GM18519 (cell line): Measurements from ENCODE around the gene UST.
"Not testable (repeated sequence)": the region's sequence is repeated elsewhere in the genome, so short reads cannot be mapped to it uniquely, and the experiment has no call there.

Source experiments
- ATAC-seq: cut with Tn5 transposase; IDR thresholded peaks from one replicate; pipeline ENCODE4 v1.9.1; 2021; ENCODE audit warnings: mild to moderate bottlenecking, moderate library complexity; ENCODE audit not compliant: unreplicated experiment, low FRiP score

Gene UST

DNA sequence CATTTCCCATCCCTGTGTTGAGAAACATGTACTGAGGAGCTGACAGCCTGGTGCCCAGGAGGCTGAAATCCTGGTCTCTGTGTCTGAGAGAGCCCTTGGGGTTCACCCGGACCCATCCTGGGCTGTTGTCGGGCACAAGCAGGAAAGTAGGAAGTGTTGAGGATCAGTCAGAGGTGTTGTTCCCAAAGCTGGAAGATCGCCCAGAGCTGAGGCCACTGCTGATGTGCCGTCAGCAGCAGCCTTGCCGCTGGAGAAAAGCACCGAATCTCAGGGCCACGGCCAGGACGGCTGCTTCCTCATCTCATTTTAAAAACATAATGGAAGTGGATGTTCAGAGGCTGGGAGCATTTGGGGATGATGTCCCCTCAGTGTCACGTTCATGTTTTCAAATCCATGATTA, 218.5 kb downstream of the UST start:
- no peak for ATAC-seq

DNA sequence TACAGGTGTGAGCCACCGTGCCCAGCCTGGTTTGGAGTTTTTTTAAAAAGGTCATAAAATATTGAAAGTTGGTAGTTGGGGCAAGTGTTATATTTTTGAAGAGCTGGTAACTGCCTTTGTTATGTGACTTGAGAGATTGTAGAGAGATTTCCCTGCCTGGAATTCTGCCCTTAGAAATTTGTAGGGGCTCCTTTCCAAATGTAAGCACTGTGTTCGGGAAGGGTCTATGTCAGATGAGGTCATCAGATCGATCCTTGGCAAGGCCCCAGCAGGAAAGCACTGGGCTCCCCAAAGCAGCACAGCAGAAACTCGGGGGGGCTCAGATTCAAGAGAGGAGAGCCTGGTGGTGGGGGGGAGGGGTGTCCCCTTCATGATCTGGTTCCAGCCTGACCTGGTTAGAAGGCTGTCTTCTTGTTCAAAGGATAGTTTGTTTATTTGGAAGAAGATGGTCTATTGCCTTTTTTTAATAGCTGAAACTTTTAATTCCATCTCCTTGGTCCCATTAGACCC, 220.2 kb downstream of the UST start:
- no peak for ATAC-seq

DNA sequence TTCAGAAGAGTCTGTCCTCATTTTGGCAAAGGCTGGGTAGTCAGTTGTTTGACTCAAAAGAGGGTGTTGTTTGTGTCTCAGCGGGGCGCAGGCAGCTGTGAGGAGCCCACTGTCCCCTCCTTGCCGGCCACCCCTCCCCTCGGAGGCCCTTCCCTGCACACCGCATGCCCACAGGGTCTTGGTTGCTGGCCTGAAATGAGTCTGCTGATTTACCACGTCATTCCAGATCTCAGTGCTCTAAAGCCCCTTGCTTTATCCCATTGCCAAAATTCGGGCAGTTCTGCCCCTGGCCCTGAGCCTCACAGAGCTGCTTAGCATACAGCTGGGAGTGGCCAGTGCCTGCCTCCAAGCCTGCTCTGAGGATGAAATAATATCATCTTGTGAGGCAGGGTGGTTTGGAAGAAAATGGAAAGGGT, 220.7 kb downstream of the UST start:
- ATAC-seq = no peak

DNA sequence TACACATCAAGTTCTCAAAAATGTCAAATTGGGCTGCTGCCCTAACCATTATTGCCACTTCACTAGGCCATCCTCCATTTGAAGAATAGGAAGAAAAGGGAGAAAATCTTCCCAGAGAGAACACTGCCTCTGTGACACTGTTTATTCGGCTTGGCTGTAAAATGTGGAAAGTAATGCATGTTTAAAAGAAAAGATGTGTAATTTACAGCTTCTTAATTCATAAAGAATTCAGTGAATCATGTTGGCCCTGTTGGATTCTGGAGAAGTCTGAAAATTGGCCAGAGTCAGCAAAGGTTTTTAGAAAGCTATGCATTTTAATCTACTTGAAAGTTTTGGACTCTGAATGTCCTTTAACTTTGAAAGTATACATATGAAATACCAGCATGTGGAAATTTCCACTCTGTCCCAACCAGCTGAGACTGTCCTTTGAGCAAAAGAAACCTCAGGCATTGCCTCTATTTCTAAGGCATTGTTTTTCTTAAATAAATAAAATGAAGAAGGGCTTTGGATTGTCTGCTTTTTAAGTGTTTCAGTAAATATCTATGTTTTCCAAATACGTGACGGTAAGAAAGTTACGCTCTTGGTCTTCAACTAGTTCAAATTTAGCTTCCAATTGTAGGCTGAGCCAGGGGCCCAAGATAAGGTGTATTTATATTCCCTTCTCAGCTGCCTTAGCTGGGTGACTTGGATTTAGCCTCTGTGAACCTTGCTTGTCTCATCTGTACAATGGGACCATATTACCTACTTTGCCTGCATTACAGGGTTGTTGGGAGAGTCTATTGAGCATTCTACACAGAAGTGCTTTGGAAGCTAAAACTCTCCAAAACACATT, 222.2 kb downstream of the UST start:
- no peak for ATAC-seq

DNA sequence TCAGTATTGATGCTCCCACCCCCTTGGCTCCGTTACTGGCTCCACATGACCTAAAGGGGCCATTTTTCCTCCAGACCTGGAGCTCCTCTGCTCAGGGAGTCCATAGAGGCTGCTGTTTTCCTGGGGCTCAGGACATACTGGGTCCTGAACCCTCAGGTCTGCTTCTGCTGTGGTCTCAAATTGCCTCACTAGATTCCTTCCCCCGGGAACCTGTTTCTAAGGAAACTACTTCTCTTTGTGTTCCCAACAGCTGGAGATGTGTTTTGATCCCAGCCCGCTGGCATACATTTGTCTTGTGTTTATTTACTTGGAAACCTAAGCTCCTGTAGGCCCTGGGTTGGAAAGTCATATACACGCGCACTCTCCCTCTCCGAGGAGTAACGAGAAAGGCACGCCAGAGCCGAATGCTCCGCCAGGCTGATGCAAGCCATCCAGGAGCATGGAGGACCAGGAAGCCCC, 222.8 kb downstream of the UST start:
- no peak for ATAC-seq

DNA sequence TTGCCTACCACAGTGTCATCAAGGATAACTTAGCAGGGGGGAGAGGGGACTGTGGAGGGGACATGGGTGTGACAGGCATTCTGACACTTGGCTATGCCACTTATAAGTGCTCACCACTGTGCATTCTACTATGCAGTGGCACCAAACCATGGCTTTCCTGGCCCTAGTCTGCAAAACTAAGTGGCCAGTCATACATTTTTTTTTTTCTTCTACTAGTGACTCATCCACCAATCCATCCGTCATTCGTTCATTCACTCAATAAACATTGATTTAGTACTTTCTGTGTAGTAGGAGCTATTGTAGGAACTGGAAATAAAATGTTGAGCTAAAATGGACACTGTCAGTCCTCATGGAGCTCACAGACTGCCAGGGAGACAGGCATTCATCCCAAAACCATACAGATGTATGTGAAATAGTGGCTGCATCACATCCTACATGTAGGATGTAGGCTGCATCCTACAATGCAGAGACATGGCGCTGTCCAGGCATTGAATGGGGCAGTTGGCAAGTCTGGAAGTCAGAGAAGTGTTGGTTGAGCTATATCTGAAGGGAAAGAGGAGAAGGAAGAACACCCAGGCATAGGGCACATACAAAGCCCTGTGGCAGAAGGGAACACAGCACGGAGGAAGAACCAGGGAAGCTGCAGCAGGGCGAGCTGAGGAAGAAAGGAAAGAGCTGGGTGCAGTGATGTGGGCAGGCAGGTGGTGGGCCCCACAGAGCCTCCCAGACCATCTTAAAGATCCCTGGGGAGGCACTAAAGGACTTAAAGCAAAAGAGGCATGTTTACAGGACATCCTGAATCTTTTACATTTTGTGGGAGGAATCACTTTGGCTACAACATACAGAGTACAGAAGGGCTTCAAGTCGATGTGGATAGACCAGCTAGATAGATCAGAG, 224.4 kb downstream of the UST start:
- ATAC-seq = no peak

DNA sequence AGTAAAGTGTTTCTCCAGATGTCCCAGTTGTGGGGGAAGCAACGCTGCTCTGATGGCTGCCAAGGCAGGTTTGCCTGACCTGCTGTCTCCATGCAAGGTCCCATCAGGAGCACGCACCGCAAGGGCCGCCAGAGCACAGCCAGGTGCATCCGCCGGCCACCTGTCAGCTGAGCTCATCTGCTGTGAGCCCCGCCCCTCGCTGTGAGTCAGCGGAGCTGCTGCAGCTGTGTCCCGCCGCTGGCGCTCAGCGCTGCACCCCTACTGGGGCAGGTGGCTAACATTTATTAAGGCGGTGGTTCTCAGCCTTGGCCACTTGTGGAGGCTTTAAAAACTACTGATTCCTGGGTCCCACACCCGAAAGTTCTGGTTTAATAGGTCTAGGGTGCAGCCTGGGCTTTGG, 225.7 kb downstream of the UST start:
- peak; percentile 84 for ATAC-seq

DNA sequence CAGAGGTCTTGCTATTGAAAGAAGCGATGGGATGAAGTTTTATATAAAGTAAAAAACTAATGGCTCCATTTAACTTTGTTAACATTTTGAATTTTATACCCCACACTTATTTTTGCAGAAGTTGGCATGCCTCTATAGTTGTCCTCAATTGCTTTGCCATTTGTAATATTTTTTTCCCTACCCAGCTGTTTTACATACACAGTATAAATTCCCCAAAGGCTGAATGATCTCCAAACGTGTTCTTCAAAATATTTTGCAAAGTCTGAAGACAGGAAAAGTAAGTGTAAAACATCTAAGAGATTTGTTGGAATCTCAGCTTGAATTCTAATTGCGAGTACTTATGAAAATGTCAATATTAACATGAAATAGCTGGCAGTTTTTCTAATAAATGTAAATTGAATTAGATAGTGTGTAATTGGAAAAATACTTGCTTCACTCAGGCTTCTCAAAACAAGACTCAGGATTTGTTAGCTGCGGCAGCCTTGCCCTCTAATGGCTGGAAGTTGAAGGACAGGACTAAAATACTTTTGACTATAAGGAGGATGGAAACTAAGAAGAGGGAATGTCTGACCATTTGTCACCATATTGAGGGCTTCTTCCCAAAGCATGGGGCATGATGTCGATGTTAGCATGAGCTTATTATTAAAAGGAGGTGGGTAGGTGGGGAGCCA, 226.8 kb downstream of the UST start:
- ATAC-seq = no peak

DNA sequence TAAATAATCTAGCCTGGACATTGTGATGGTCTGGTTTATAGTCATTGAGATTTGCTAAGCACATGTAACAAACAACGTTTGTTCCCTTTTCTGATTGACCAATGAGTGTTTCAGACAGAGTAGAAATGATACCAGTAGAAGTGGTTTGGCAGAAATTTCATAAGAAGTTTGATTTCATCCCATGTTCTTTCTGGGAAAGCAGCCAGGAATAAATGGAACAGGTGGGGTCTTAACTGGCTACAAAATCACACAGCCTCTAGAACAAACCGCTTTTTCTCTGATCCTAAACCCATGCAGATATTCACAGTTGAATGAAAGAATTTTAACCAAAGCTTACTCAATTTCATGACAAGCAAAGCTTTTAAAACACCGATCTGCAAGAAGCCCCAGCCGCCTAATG, 227.5 kb downstream of the UST start:
- ATAC-seq = no peak

DNA sequence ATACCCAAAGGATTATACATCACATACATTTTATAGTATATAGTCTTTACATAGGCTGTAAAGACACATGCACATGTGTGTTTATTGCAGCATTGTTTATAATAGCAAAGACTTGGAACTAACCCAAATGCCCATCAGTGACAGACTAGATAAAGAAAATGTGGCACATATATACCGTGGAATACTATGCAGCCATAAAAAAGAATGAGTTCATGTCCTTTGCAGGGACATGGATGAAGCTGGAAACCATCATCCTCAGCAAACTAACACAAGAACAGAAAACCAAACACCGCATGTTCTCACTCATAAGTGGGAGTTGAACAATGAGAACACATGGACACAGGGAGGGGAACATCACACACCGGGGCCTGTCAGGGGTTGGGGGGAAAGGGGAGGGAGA, 231.5 kb downstream of the UST start:
- ATAC-seq = not testable (repeated sequence)

DNA sequence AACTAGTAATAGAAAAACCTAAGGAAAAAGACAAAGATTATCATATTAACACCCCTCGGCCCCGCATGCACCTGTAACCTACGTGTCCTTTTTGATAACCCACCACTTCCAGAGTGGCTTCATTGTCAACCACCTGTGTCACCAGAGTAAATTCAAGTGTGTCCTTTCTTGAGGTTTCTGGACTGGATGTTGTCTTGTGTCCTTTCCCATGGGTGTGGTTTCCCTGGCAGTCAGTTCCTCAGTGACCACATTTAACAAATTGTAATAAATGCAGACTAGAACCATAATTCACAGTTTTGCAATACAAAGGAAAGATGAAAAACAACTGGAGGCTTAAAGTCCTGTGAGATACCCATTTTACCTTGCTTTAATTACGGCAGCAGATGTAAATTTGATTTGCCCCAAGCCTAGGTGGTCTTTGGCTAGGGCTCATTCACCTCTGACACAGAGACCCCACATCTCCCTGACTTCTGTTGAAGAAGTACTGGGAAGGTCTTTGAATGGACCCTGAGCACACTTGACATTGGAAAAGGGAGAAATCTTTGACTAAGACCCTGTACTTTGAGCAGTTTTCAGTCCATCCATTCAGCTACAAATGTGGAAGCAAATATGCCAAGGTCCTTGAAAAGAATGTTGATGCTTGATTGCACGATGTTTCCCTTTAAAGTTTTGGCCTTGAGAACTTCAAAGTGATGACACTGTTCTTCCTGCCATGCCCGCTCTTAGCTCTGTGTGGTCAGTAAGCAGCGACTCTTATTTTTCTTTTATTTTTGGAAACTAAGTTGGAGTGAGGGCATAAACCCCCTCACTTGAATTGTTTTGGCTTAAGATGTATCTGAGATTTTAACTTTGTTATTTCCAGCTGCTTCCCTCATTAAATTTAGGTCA, 232.4 kb downstream of the UST start:
- no peak for ATAC-seq

DNA sequence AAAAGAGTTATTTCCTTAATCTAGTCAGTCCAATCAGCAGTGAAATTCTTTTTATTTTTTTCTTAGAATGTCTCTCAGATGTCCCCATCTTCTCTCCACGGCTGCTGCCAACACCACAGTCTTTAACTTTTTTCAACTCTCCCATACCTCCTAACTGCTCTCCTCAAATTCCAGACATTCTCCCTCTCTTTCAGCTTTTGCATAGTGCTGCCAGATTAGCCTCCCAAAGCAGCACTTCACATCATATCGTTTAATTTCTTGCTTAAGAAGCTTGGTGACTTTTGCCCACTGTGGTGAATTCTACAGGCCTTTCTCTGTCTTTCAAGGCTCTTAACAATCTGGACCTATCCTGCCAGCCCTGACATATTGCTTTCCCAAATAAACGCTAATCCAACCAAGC, 233.4 kb downstream of the UST start:
- no peak for ATAC-seq

DNA sequence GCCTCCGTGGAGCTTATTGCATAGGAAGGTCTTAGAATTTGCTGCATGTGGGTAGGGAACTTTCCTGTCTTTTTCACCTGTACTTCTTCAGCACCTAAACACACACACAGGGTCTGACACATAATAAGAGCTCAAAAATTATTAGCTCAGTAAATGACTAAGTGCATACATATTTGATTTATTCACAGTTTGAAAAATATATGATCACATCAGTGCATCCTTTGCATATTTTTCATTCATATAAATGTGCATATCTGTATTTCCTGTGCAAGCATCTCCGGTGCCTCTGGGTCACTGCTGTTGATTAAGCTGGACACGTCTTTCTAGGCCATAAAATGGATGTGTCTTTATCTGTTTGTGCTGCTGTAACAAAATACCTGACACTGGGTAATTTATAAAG, 234.7 kb downstream of the UST start:
- ATAC-seq = no peak

DNA sequence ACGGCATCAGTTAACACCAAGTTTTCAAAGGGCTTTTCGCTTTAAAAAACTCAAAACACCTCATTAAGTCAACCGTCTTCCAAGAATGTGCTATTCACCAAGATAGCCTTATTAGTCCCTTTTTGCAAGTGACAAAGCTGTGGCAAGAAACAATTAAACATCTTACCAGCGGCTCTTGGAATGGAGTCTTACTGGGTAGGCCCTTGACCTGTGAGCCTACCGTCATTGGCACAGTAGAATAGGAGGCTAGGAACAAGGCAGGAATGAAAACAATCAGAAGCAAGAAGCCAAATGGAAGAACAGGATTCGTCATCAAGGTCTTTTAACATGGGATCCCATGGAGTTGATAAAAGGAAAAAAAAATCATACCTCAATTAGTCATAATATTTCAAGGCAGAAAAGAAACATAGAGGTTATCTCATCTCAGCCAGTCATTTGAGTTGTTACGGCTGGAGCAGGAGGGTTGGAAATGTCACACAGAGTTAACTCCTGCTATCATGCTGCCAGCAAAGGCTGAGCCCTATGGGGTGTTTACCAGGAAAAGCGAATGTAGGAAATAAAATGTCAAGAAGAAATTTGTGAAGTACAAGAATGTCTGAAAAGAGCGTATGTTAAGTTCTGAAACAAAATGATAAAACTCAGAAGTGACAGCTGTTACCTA, 236.4 kb downstream of the UST start:
- ATAC-seq = no peak

DNA sequence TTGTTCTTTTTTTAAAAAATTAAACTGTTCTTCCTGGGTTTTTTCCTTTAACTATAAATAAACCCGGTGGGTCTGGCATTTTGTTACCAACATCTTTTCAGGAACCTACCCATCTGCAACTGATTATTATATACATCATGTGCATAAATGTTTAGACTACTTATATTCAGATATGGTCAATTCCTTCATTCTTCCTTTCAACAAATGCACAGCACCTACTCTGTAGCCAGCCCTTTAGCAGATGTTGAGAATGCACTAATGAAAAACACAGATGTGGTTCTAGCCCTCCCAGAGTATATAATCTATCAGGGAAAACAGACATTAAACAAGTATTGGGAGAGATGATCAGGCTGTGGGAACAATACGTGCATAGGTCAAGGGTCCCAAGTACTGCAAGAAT, 237.1 kb downstream of the UST start:
- no peak for ATAC-seq

DNA sequence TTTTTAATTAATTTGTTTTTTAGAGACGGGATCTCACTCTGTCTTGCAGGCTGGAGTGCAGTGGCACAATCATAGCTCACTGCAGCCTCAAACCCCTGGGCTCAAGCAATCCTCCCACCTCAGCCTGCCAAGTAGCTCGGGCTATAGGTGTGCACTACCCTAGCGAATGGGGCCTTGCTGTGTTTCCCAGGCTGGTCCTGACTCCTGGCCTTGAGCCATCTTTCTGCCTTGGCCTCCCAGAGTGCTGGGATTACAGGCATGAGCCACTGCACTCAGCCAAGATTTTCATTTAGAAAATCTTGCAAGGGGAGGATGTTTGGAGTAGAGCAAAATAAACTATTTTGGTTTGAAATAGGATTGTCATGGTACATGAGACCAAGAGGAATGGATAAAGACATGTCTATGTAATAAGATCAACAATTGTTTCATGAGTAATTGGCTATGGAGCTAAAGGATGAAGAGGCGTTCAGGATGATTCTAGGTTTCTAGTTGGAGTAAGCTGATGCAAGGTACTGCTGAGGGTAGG, 237.8 kb downstream of the UST start:
- no peak for ATAC-seq

DNA sequence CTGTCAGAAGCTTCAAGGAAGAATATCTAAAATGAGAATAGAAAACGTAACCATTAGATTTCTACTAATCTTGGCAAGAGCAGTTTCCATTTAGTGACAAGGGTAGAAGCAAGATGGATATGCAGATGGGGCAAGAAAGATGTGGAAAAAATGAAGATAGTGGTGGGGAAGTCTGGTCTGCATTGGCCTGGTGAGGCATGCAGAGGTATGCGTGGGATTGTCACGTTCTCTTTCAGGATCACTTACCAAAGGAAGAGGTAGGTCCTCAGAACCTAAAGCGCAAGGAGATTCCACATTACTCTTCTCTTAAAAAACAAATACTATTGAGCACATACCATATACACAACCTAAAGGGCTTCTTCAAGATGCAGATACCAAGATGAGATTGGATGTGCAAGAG, 238.7 kb downstream of the UST start:
- ATAC-seq = no peak

DNA sequence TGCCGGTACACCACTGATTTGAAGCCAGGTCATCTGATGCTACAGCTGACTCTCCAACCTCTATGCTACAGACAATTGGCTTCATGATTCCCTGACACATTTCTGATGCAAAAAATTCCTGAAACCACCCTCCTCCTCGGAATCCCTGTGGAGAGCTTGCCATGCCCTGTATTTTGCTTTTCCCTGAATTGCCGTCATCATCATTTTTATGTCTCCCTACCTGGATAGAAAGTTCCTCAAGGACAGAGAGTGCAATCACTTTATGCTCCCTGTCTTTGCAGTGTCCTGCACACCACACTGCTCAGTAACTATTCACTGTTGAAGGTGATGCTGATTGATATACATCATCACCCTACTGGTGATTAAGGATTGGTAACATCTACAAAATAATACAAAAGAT, 239.8 kb downstream of the UST start:
- no peak for ATAC-seq

DNA sequence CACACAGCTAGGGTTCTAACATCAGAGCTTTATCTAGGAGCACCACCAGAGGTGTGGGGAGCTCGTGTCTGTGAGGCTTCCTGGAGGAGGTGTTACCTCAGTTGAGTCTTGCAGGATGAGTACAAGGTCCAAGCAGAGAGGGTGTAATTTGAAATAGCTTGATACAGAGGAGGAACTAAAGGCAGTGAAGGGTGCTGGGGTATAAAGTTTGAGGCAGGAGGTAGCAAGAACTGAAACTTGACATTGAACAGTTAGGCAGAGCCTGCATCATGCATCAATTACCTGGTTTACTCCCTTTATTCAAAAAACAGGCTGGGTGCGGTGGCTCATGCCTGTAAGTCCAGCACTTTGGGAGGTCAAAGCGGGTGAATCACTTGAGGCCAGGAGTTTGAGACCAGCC, 241.2 kb downstream of the UST start:
- ATAC-seq = no peak
